OCI-LY1 (cell line): ENCODE results near the gene SLC39A11.

Source experiments
- EZH2 ChIP-seq: fragments of 200-600 bp; sonication (generic), shearing (Covaris generic); IDR thresholded peaks from 2 replicates; pipeline ENCODE4 v1.8.0; 2017; ENCODE audit warnings: borderline replicate concordance, mixed run types, mild to moderate bottlenecking, antibody characterized with exemption, low read length, moderate library complexity, mixed read lengths
- TF ChIP-seq, protein P1 (sequence below): fragments of 200-600 bp; sonication (generic), shearing (Covaris generic); IDR thresholded peaks from 2 replicates; pipeline ENCODE4 v1.5.1; 2017; ENCODE audit warnings: mild to moderate bottlenecking, antibody characterized with exemption, low read length, moderate library complexity, mixed read lengths

DNA sequence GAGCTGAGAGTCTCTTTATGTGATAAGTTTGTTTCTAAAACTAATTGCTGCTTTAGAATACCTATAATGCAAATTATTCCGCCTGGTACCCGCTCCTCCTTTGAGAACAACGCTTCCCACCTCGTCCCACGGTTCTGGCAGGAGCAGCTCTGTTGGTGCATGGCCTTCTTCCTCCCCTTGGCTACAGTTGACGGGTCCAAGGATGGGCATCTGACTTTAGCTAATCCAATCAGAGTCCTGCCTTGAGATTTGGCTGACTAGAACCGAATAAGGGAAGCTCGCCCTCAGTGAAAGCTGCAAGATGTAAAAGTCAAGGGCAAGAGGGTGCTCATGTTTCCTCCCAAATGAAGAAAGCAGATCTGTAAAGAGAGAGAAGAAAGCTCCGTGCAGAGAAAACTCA is 481.3 kb downstream of the SLC39A11 start:
- TF ChIP-seq, protein P1, sequence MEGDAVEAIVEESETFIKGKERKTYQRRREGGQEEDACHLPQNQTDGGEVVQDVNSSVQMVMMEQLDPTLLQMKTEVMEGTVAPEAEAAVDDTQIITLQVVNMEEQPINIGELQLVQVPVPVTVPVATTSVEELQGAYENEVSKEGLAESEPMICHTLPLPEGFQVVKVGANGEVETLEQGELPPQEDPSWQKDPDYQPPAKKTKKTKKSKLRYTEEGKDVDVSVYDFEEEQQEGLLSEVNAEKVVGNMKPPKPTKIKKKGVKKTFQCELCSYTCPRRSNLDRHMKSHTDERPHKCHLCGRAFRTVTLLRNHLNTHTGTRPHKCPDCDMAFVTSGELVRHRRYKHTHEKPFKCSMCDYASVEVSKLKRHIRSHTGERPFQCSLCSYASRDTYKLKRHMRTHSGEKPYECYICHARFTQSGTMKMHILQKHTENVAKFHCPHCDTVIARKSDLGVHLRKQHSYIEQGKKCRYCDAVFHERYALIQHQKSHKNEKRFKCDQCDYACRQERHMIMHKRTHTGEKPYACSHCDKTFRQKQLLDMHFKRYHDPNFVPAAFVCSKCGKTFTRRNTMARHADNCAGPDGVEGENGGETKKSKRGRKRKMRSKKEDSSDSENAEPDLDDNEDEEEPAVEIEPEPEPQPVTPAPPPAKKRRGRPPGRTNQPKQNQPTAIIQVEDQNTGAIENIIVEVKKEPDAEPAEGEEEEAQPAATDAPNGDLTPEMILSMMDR = no peak
- no peak for TF ChIP-seq EZH2
